WTC11 (cell line): ENCODE data around the gene PPP6C. TPM values are rescaled to one million over a fixed set of nuclear protein-coding genes. Genes with fewer than 3 reads are reported as not detected.

Experiments used
- ATAC-seq: fragments of 200-7000 bp; cut with Tn5 transposase; 2 replicates; pipeline ENCODE4 v1.10.0; 2021; ENCODE audit warnings: mild to moderate bottlenecking, moderate library complexity
- CTCF ChIA-PET: fragments of 300-600 bp; sonication (Branson Sonifier 250); formaldehyde crosslinking; loops from one replicate; lab custom pipeline; 2021; ENCODE audit warnings: antibody characterized with exemption; lab: Charles Lee
- POLR2A ChIA-PET: fragments of 350-600 bp; sonication (Branson Sonifier 250); formaldehyde crosslinking; loops from one replicate; lab custom pipeline; 2021; ENCODE audit warnings: antibody characterized with exemption; lab: Charles Lee
- DNase-seq: peaks from one replicate; pipeline ENCODE4 v3.0.0; 2021; ENCODE audit warnings: low spot score
- H3K27ac Mint-ChIP-seq: 2 replicates; pipeline ENCODE4 v1.8.0; 2021; ENCODE audit warnings: mixed read lengths
- H3K27me3 Mint-ChIP-seq: 2 replicates; pipeline ENCODE4 v1.8.0; 2021; ENCODE audit warnings: low read depth, mild to moderate bottlenecking, moderate library complexity, mixed read lengths
- H3K36me3 Mint-ChIP-seq: 2 replicates; pipeline ENCODE4 v1.8.0; 2021; ENCODE audit warnings: mixed read lengths
- H3K4me1 Mint-ChIP-seq: 2 replicates; pipeline ENCODE4 v1.8.0; 2022; ENCODE audit warnings: mixed read lengths
- H3K4me3 Mint-ChIP-seq: 2 replicates; pipeline ENCODE4 v1.8.0; 2021; ENCODE audit warnings: mild to moderate bottlenecking, moderate library complexity, mixed read lengths
- H3K9me3 Mint-ChIP-seq: 2 replicates; pipeline ENCODE4 v1.8.0; 2021; ENCODE audit warnings: mixed read lengths
- AR ChIP-seq: fragments of 250-450 bp; sonication (Bioruptor Pico); IDR thresholded peaks from 2 replicates; pipeline ENCODE4 v1.9.0; 2021; ENCODE audit warnings: mild to moderate bottlenecking
- ATF6 ChIP-seq: sonication (generic); formaldehyde crosslinking; IDR thresholded peaks from 2 replicates; pipeline ENCODE4 v1.8.1; 2023; ENCODE audit warnings: mild to moderate bottlenecking, missing genetic modification reagents
- CREM ChIP-seq: sonication (generic); formaldehyde crosslinking; IDR thresholded peaks from 2 replicates; pipeline ENCODE4 v1.8.1; 2022; ENCODE audit warnings: mild to moderate bottlenecking, missing genetic modification reagents, moderate library complexity
- E2F1 ChIP-seq: sonication (generic); formaldehyde crosslinking; IDR thresholded peaks from 2 replicates; pipeline ENCODE4 v1.8.0; 2022; ENCODE audit warnings: mild to moderate bottlenecking, missing genetic modification reagents
- ETV6 ChIP-seq: sonication (generic); formaldehyde crosslinking; IDR thresholded peaks from 2 replicates; pipeline ENCODE4 v1.8.1; 2022; ENCODE audit warnings: mild to moderate bottlenecking, missing genetic modification reagents
- FOXJ3 ChIP-seq: sonication (generic); formaldehyde crosslinking; IDR thresholded peaks from 2 replicates; pipeline ENCODE4 v1.9.0; 2021; ENCODE audit warnings: missing genetic modification reagents, mild to moderate bottlenecking, borderline replicate concordance
- GTF2I ChIP-seq: fragments of 250-450 bp; sonication (Bioruptor Pico); conservative IDR thresholded peaks from 2 replicates; pipeline ENCODE4 v1.4.0; 2021; ENCODE audit warnings: mild to moderate bottlenecking
- HMGA2 ChIP-seq: fragments of 250-450 bp; sonication (Bioruptor Pico); IDR thresholded peaks from 2 replicates; pipeline ENCODE4 v1.4.0; 2021; ENCODE audit warnings: mild to moderate bottlenecking, moderate library complexity
- MXD4 ChIP-seq: fragments of 250-450 bp; sonication (Bioruptor Pico); IDR thresholded peaks from 2 replicates; pipeline ENCODE4 v1.8.0; 2021; ENCODE audit warnings: mild to moderate bottlenecking, moderate library complexity, borderline replicate concordance
- MYBL2 ChIP-seq: sonication (generic); formaldehyde crosslinking; IDR thresholded peaks from 2 replicates; pipeline ENCODE4 v1.8.1; 2023; ENCODE audit warnings: mild to moderate bottlenecking, moderate library complexity, missing genetic modification reagents
- NR1H2 ChIP-seq: sonication (generic); formaldehyde crosslinking; IDR thresholded peaks from 2 replicates; pipeline ENCODE4 v1.9.0; 2021; ENCODE audit warnings: mild to moderate bottlenecking, moderate library complexity, missing genetic modification reagents
- OVOL2 ChIP-seq: fragments of 250-450 bp; sonication (Bioruptor Pico); IDR thresholded peaks from 2 replicates; pipeline ENCODE4 v1.9.0; 2021; ENCODE audit warnings: mild to moderate bottlenecking, borderline replicate concordance
- SMAD3 ChIP-seq: sonication (generic); formaldehyde crosslinking; IDR thresholded peaks from 2 replicates; pipeline ENCODE4 v1.8.0; 2022; ENCODE audit warnings: missing genetic modification reagents, mild to moderate bottlenecking, borderline replicate concordance
- SMAD4 ChIP-seq: sonication (generic); formaldehyde crosslinking; IDR thresholded peaks from 2 replicates; pipeline ENCODE4 v1.8.0; 2022; ENCODE audit warnings: mild to moderate bottlenecking, missing genetic modification reagents
- SOX15 ChIP-seq: fragments of 250-450 bp; sonication (Bioruptor Pico); IDR thresholded peaks from 2 replicates; pipeline ENCODE4 v1.9.0; 2021; ENCODE audit warnings: mild to moderate bottlenecking
- USF1 ChIP-seq: sonication (generic); formaldehyde crosslinking; IDR thresholded peaks from 2 replicates; pipeline ENCODE4 v1.8.0; 2022; ENCODE audit warnings: mild to moderate bottlenecking, missing genetic modification reagents
- ZNF138 ChIP-seq: sonication (generic); formaldehyde crosslinking; conservative IDR thresholded peaks from 2 replicates; pipeline ENCODE4 v1.8.1; 2022; ENCODE audit warnings: mild to moderate bottlenecking, moderate library complexity, missing genetic modification reagents
- ZNF281 ChIP-seq: sonication (generic); formaldehyde crosslinking; IDR thresholded peaks from 2 replicates; pipeline ENCODE4 v1.8.0; 2023; ENCODE audit warnings: mild to moderate bottlenecking, missing genetic modification reagents
- ZNF423 ChIP-seq: fragments of 250-450 bp; sonication (Bioruptor Pico); IDR thresholded peaks from 2 replicates; pipeline ENCODE4 v2.1.2; 2022; ENCODE audit warnings: mild to moderate bottlenecking, moderate library complexity
- total RNA-seq: library from RNA; stranded (reverse); gene quantifications from 3 replicates; pipeline ENCODE4 v1.2.3, GENCODE V29; 2021

The PPP6C gene
- total RNA-seq, 1 experiment from 2014 or later = 40.9 TPM

GRCh38 chr9:125161284-125161918 is 28.2 kb downstream of the PPP6C start (continued):
- TF ChIP-seq ZNF423 (CRISPR knock-in tag) (no peak), MXD4 (no peak), AR (CRISPR knock-in tag) (no peak)

- H3K4me1 Mint-ChIP-seq = no peaks in the 10 kb centered on the region
- ChIA-PET CTCF (no interaction called here), POLR2A (no interaction called here)
- H3K4me3 Mint-ChIP-seq = no peak overlapping the region
- H3K27ac Mint-ChIP-seq = no peak overlapping the region
- no peak for ATAC-seq
- TF ChIP-seq CREM (CRISPR knock-in tag) (no peak), ZNF138 (CRISPR knock-in tag) (no peak), SOX15 (no peak)
- DNase-seq = no peak
- H3K27me3 Mint-ChIP-seq = no peaks in the 10 kb centered on the region
- no peaks in the 10 kb centered on the region for H3K9me3 Mint-ChIP-seq
- H3K36me3 Mint-ChIP-seq = peaks cover 14% of the 10 kb centered on the region
These were observed 28.9 kb downstream of the PPP6C start for GRCh38 chr9:125160750-125161149.

GRCh38 chr9:125156551-125156950 is 33.1 kb downstream of the PPP6C start:
- no peaks in the 10 kb centered on the region for H3K9me3 Mint-ChIP-seq
- ChIA-PET POLR2A (no interaction called here), CTCF (no interaction called here)
- no peaks in the 10 kb centered on the region for H3K27me3 Mint-ChIP-seq
- no peak overlapping the region for H3K4me3 Mint-ChIP-seq
- DNase-seq (no peak), ATAC-seq (no peak)
- peaks cover 36% of the 10 kb centered on the region for H3K36me3 Mint-ChIP-seq
- no peak overlapping the region for H3K27ac Mint-ChIP-seq
- H3K4me1 Mint-ChIP-seq = peaks cover 3% of the 10 kb centered on the region
- TF ChIP-seq USF1 (CRISPR knock-in tag) = no peak
- no peak for TF ChIP-seq SMAD4 (CRISPR knock-in tag)
- no peak for TF ChIP-seq SOX15
- no peak for TF ChIP-seq MXD4
- TF ChIP-seq HMGA2 (CRISPR knock-in tag) = no peak
- TF ChIP-seq NR1H2 (CRISPR knock-in tag) = no peak
- TF ChIP-seq ZNF281 (CRISPR knock-in tag) = no peak

GRCh38 chr9:125153712-125154367 is 35.8 kb downstream of the PPP6C start:
- Mint-ChIP-seq H3K4me3 (no peak overlapping the region), H3K27ac (no peak overlapping the region), H3K27me3 (no peaks in the 10 kb centered on the region), H3K36me3 (peaks cover 42% of the 10 kb centered on the region), H3K4me1 (peaks cover 4% of the 10 kb centered on the region), H3K9me3 (no peaks in the 10 kb centered on the region)
- ChIA-PET POLR2A (no interaction called here), CTCF (no interaction called here)
- DNase-seq (no peak), ATAC-seq (no peak)
- TF ChIP-seq GTF2I (CRISPR knock-in tag) = no peak
- no peak for TF ChIP-seq OVOL2 (CRISPR knock-in tag)
- no peak for TF ChIP-seq ATF6
- no peak for TF ChIP-seq FOXJ3
- TF ChIP-seq MYBL2 (CRISPR knock-in tag) = no peak
- TF ChIP-seq ETV6 (CRISPR knock-in tag) = no peak
- no peak for TF ChIP-seq SMAD3 (CRISPR knock-in tag)
- TF ChIP-seq E2F1 (CRISPR knock-in tag) = no peak
